GM21447 (cell line): ENCODE data around the gene NLK.
"Not testable (repeated sequence)": the region's sequence is repeated elsewhere in the genome, so short reads cannot be mapped to it uniquely, and the experiment has no call there.

Experiments used
- ATAC-seq: cut with Tn5 transposase; IDR thresholded peaks from one replicate; pipeline ENCODE4 v1.9.1; 2021; ENCODE audit not compliant: unreplicated experiment

The NLK gene

DNA sequence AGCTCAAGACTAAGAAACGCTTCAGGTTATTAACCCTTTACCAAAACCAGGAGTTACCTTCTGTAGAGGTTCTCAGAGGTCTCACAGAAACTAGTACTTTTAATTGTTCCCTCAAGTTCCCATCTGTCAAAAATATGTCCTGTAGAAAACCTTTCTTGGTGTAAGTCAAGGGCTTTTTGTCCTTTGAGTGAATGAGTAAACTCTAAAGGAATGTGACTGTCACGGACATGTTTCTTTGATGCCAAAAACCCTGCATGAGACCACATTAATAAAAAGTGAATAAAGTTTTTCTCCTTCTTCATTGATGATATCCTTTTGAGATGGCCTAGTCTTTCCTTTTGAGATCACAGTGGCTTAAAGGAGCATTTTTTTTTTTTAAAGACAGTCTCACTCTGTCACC is 102.9 kb downstream of the NLK start:
- ATAC-seq: no peak

DNA sequence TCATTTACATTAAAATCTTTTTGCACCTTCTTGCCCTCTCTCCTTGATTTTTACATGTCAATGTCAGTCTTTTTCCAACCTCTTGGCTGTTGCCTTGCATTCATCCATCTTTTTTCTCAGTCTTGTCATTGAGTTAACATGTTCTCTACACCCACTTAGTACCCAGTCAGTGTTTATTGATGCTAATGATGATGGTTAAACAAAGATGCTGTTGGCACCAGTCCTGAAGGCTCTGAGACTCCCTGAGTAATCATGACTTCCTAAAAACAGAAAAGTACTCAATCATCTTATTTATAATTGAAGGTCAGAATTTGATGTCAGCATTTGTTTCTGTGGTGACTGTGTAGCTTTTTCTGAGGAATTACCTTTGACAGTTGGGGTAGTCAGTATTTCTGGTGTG is 104.5 kb downstream of the NLK start:
- ATAC-seq: no peak

DNA sequence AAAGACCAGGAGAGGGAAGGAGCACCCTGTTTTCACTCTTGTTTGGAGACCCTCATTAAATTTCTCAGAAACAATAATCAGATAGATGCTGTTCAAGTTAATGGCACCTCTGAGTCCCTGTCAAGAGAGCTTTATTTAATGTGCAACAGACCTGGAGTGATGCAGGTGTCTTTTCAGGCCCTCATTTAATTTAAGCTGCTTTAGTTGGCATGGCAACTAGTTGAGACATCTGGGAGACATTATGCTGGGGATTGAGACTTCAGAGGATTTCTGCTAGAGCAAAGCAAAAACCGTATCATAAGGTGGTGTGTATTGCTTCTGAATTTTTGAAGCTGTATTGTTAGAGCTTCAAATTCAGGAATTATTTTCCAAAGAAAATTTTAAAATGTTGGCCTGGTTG is 108.5 kb downstream of the NLK start:
- ATAC-seq: no peak

DNA sequence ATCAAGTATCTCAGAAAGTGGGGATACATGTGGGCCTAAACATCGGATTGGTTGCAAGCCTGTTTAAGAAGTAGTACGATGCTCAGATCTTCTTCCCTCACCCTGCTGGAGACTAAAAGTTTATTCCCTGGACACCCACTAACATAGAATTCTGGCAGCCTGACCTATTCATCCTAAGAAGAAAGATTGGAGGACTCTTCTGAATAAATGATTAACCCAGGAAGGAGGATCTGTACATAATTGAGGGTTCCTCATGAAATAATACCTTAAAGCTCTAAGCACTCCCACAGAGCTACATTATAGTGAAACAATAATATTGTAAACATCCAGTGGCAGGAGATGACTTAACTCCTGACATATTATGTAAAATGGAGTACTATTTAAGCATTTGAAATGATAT is 111.7 kb downstream of the NLK start:
- no peak for ATAC-seq

DNA sequence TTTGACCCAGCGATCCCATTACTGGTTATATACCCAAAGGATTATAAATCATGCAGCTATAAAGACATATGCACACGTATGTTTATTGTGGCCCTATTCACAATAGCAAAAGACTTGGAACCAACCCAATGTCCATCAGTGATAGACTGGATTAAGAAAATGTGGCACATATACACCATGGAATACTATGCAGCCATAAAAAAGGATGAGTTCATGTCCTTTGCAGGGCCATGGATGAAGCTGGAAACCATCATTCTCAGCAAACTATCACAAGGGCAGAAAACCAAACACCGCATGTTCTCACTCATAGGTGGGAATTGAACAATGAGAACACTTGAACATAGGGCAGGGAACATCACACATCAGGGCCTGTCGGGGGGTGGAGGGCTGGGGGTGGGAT is 112.9 kb downstream of the NLK start:
- not testable (repeated sequence) for ATAC-seq

DNA sequence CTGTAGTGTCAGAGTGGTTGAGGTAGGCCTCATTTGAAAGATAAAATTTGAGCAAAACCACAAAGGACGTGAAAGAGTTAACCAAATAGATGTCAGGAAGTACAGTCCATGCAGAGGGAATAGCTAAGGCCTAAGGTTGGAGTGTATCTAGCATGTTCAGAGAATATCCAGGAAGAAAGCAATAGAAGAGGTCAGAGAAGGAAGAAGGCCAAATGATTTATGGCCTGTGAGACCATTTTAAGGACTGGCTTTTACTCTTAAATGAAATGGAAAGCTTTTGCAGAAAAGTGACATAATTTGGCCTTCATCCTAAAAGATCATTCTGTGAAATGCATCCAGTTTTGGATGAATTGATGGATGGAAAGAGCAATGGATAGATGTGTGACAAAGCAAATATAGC is 116.5 kb downstream of the NLK start:
- no peak for ATAC-seq

DNA sequence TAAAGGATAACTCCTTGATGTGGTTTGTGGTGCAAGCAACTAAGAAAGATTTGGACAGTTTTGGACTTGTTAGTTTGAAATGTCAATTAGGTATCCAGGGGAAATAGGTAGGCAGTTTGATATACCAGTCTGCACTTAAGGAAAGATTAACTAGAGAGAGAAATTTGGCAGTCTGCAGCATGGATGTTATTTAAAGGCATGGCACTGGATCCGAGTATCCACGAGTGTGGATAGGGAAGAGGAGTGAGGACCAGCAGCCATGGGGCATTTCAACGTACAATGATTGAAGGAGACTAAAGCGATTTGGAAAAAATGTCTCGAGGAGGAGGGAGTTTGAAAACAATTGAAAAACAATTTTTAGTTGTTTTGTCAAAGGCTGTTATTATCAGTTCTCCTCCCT is 117.4 kb downstream of the NLK start:
- ATAC-seq: no peak

DNA sequence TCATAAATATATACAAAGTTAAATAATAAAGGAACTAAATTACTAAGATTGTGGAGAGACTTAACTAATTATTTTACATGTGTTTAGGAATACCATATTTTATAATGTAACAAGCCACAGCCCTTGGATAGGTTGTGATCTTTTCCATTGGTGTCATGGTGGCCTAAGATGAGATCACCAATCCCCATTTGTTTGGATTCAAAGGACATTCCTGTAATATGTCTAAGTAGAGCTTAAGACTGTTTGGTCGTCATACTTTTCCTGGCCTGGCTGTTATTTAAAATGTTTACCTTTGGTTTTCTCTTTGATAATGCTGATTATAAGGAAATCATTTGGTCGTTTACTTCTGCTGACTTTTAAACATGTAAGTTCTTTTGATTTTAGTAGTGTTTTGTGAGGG is 118.1 kb downstream of the NLK start:
- no peak for ATAC-seq

DNA sequence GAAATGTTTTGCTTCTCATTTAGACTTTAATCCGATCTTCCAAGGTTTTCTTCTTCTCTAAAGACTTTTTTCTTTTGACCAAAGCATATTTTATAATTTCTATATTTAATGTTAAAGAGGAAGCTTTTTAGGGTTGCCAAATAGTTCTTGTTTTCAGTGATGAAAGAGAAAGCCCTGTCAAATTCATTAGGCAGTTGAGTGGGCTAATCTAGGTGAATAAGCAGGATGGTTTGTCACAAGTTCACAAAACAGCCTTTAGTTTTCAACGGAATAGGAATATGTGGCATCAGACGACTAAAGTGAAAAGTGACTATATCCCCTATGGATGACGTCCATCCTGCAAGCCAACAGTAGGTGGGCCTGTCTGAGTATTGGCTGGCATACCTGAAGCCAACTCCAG is 118.8 kb downstream of the NLK start:
- no peak for ATAC-seq

DNA sequence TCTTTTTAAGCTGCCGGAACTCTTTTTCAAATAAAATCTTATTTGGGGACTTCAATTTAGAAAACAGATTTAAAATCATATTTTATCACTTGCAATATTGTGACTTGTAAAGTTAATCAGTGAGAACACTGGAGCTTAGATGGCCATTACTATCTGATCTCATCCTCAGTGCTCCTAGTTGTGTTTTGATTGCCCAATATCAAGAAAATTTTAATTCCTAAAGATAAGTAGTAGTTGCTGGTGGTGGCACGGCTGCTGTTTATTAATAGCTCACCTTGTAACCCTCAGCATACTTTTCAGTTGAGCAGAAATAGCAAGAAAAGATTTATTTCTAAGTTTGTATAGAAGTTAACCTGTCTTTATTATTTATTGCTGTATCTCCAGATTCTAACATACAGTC is 124.0 kb downstream of the NLK start:
- ATAC-seq: no peak

DNA sequence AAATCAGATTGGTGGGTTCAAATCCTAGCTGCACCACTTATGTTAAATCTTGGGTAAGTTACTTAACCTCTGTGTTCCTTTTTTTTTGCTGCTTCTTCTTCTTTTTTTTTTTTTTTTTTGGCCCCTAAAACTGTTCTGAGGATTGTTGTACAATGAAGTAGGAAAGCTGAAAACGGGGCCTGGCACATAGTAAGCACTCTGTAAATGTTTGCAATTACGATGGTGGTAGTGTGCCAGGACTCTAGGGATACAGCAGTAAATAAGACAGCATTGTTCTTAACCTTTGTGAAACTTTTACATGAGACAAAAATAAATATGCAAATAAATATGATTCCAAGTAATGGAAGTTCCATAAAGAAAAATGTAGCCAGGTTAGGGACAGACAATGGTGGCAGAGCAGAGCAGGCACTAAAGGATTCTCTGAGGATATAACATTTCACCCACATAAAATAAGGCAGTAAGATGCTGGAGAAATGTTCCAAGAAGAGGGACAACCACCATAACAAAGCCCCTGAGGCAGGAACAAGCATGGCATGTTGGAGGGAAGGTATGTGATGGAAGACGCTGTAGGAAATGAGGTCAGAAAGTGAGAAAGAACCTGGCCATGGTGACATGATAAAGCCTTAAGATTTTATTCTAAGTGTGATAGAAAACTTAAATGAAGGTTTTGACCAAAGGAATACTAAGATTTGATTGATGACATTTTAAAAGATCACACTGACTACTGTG is 127.3 kb downstream of the NLK start:
- ATAC-seq: no peak

DNA sequence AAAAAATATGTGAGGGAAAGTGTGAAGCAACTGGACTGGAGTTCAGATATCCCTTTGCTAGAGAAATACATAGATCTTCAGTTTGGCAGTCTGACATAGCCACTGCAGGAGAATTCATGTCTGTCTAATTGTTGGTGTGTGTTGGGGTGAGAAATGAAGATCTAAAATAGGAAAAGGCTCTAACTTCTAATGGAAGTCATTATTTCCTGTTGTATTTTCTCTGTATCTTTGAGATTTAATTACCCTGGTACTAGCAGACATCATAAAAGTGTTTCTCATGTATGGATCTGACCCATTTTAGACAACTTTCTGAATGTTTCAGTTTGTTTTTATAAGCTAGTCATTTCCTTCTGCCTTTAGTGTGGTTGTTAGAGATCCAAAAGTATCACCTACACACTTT is 128.3 kb downstream of the NLK start:
- ATAC-seq: no peak

DNA sequence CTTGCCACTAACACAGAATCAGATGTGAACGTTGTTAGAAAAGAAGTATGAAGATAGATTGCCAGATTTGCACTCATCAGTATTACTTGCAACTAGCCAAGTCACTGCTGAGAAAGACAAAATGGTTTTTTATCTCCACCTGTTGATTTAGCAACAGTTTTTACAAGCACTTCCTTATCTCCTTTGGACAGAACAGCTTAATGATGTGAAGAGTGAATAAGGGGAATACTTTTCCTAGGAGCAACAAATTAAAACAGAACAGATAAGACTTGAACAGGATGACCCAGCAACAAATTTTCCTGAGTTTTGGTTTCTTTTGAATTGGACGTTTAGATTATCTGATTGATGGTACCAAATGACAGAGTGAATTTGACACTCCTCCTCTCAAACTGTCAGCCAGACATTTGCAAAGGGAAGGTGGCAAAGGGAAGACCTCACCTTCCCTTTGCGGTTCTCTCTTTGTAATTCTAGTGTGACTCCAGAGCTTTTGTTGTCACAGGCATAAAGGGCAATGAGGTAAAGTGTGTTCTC is 130.6 kb downstream of the NLK start:
- no peak for ATAC-seq

DNA sequence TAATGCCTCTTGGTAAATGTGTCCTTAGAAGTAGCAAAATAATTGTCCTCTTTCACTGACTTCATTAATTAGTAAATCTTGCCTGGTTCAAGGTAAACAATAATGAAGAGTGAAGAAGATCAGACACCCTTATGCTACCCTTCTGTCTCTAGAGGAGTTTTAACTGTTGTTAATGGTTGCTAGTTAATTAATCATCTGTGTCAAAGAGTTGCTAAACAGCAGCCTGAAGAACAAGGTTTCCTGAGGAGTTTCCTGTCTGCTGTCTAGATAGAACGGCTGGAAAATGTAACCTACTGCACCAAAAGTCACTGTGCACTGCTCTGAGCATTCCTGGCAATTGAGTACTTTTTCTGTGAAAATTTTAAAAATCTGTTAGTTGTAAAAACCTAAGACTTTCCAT is 131.3 kb downstream of the NLK start:
- no peak for ATAC-seq

DNA sequence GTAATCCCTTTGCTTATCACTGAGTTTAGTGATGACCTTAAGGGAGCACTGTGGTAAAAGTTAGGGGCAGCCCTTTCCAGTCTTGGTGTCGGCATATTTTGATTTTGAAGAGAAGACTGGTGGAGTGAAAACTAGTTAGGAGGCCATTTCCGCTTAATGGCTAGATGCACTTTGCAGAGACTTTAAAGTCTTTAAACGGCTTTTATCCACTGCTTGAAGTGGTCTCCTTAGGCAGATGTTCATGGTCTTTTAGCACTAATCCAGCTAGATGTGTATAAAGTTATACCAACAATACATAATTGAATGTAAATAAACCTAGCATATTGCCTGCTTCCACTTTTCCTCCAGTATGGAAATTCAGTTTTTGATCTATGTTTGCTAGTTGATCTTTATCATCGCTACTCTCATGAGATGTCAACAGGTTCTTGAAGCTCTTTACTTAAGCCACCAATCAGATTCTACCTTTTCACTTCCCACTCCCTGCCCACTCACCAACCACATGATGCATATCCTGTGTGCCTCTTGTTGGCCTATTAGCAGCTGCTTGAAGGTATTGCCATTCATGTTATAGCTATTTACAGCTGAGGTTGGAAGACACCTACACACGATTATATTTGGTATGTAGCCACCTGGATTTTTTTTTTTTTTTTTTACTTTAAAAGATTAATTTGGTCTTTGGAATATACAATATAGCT is 132.0 kb downstream of the NLK start:
- ATAC-seq: no peak

DNA sequence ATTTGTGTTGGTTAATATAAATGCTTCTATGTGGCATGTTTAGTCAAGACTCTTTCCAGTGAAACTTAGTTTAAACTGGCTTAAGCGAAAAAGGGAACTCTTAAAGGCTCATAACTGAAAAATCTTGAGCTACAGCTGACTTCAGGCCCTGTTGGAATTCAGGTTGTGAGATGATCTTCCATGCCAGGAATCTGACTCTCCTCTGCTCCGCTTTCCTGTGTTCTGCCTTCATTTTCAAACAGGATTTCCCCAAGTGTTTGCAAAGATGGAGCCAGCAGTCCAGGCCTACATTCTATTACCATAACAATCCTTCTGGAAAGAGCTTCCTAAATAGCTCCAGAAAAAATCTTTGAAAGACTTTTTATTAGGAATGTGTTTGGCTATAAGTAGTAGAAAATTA is 134.9 kb downstream of the NLK start:
- no peak for ATAC-seq

DNA sequence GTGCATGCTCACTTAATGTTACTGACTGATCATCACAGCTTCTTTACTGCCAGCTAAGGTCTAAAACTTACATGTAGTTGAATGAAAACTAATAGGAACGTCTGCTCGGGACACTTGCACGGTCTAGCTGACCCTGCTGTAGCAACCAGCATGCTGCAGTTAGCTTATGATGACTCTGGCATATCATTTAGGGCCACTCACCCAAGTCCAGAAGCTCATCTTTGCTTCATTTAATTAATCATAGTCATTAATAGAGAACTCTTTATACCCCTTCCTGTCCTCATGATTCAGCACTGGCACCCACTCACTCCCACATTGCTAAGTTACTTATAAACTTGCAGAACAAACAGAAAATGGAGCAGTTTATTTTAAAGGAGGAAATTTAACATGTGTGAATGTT is 136.3 kb downstream of the NLK start:
- no peak for ATAC-seq

DNA sequence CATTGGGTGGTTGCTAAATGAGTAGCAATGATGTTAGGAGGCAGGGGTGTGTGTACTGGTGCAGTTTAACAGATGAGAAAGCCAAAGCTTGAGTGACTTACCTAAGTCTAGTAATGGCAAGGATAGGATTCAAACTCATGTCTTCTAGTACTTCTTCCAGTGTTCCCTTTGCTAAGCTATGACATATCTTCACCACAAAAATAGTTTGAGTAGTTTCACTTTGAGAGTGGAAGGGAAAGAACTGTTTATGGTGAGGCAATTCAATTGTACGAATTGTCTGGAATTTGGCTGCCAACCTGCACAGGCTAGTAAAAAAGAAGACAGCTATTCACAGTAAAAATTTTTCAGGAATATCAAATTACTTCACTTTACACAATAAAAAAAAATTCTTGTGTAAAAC is 138.0 kb downstream of the NLK start:
- no peak for ATAC-seq

DNA sequence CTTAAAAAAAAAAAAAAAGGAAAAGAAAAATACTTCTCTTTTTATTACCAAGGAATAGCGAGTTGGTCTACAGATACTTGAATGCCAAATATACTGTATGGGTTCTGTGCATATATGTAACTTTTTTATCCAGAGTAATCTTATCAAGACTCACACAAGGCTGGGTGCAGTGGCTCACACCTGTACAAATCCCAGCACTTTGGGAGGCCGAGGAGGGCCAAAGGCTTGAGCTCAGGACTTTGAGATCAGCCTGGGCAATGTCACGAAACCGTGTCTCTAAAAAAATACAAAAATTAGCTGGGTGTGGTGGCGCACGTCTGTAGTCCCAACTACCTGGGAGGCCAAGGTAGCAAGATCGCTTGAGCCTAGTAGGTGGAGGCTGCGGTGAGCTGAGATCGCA is 139.1 kb downstream of the NLK start:
- no peak for ATAC-seq

DNA sequence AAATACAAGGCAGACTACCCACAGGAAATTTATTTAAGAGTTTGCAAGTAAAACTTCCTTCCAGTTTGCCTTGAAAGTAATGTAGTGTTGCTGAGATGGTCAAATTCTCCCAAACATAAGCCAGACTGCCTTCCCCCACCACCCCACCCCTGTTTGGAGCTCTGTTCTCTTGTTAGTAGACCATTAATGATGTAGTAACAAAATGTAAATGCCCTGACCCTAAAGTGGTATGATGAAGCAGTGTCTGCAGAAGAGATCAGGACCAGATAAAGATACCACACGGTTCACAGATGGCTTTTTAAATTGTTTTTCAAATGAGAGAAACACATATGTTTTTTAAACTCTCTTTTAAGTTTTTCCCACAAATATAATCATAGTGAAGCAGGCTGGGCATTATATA is 140.1 kb downstream of the NLK start:
- ATAC-seq: no peak

DNA sequence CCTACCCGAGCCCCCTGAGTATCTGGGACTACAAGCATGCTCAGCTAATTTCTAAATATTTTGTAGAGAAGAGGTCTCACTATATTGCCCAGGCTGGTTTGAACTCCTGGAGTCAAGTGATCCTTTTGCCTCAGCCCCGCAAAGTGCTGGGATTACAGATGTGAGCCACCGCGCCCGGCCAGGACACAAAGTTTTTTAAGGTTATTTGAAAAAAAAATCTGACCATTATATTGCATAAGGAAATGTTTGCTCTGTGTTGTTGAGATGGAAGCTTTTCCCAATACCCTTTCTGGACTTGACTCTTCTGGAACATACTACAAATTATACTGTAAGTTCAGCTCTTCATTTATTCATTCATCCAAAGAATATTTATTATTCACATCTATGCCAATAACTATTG is 143.2 kb downstream of the NLK start:
- ATAC-seq: no peak

DNA sequence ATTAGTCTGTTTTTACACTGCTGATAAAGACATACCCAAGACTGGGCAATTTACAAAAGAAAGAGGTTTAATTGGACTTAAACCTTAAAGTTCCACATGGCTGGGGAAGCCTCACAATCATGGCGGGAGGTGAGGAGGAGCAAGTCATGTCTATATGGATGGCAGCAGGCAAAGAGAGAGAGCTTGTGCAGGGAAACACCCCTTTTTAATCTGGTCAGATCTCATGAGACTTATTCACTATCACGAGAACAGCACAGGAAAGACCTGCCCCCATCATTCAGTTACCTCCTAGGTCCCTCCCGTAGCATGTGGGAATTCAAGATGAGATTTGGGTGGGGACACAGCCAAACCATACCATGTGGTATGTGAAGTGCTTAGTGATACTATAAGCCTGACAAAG is 144.0 kb downstream of the NLK start:
- ATAC-seq: not testable (repeated sequence)

DNA sequence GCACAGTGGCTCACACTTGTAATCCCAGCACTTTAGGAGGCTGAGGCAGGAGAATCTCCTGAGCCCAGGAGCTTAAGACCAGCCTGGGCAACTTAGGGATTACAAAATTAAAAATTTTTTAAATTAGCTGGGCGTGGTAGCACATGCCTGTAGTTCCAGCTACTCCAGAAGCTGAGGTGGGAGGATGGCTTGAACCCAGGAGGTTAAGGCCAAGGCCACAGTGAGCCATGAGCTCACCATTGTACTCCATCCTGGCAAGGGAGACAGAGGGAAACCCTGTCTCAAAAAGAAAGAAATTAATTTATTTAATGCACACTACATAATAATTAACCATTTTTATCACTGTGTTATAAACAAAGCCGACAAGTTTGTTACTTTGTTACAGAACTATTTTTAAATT is 145.5 kb downstream of the NLK start:
- no peak for ATAC-seq
